MCF 10A (cell line): ENCODE measurements around the gene PCSK7. TPM values are rescaled to one million over a fixed set of nuclear protein-coding genes. Genes with fewer than 3 reads are reported as not detected.

Experiments used
- BruUV-seq: library from RNA; stranded (reverse); fragments of 400-500 nt; replicated peaks from 2 replicates; lab custom pipeline; 2021; lab: Mats Ljungman, UMichigan
- CTCF ChIA-PET: fragments of 300-600 bp; sonication (Branson Sonifier 250); formaldehyde crosslinking; extraction: SDS; loops from one replicate; lab custom pipeline; 2021; ENCODE audit warnings: antibody characterized with exemption, inconsistent platforms; lab: Yijun Ruan, JAX
- POLR2A ChIA-PET: fragments of 300-600, 350-650 bp; sonication (Branson Sonifier 250); formaldehyde crosslinking; extraction: SDS; loops from one replicate; lab custom pipeline; 2020; ENCODE audit warnings: antibody characterized with exemption, inconsistent platforms; lab: Yijun Ruan, JAX
- DNase-seq: peaks from one replicate; pipeline ENCODE4 v3.0.0-alpha.2; 2018; ENCODE audit not compliant: unreplicated experiment
- H3K27ac Mint-ChIP-seq: one replicate; pipeline ENCODE4 v1.8.0; 2022; ENCODE audit warnings: mild to moderate bottlenecking, low read depth, mixed read lengths; ENCODE audit not compliant: unreplicated experiment
- H3K27me3 Mint-ChIP-seq: one replicate; pipeline ENCODE4 v1.8.0; 2022; ENCODE audit warnings: mixed read lengths; ENCODE audit not compliant: insufficient read depth, unreplicated experiment
- H3K36me3 Mint-ChIP-seq: one replicate; pipeline ENCODE4 v1.8.0; 2022; ENCODE audit warnings: mild to moderate bottlenecking, moderate library complexity, mixed read lengths; ENCODE audit not compliant: insufficient read depth, unreplicated experiment
- H3K4me1 Mint-ChIP-seq: one replicate; pipeline ENCODE4 v1.8.0; 2022; ENCODE audit warnings: mixed read lengths; ENCODE audit not compliant: insufficient read depth, unreplicated experiment
- H3K4me3 Mint-ChIP-seq: one replicate; pipeline ENCODE4 v1.8.0; 2022; ENCODE audit warnings: mild to moderate bottlenecking, moderate library complexity, mixed read lengths; ENCODE audit not compliant: unreplicated experiment
- H3K9me3 Mint-ChIP-seq: one replicate; pipeline ENCODE4 v1.8.0; 2022; ENCODE audit warnings: mixed read lengths; ENCODE audit not compliant: unreplicated experiment
- CTCF ChIP-seq: fragments of 200-600 bp; IDR thresholded peaks from one replicate; pipeline ENCODE4 v1.8.0; 2022; ENCODE audit warnings: antibody characterized with exemption, mild to moderate bottlenecking; ENCODE audit not compliant: unreplicated experiment
- intact Hi-C: fragments of 100-400 bp; cut with micrococcal nuclease; formaldehyde crosslinking; loops from 2 replicates; pipeline ENCODE4 v1.14.1; 2022
- total RNA-seq: library from RNA; stranded (reverse); gene quantifications from 2 replicates; pipeline ENCODE4 v1.2.3, GENCODE V29; 2022

The PCSK7 gene
- total RNA-seq, 1 experiment from 2014 or later, result 58.6 TPM

- TF ChIP-seq CTCF, result no peak
- no peaks in the 10 kb centered on the region for H3K9me3 Mint-ChIP-seq
- no peak for DNase-seq
- CTCF ChIA-PET, result no interaction called here
- H3K4me3 Mint-ChIP-seq, result no peak overlapping the region
- no peaks in the 10 kb centered on the region for H3K27me3 Mint-ChIP-seq
- no TSS peak for BruUV-seq
- peaks cover 12% of the 10 kb centered on the region for H3K36me3 Mint-ChIP-seq
- no peaks in the 10 kb centered on the region for H3K4me1 Mint-ChIP-seq
- POLR2A ChIA-PET, result interaction anchor here (1.1 to 1.8 kb wide), 3 partner anchors 22 to 59 kb away, joined by 3 to 7 read pairs (median 4); partner anchors contain the start of gene PAFAH1B2
- intact Hi-C loops, result no loop called here
- no peak overlapping the region for H3K27ac Mint-ChIP-seq
Measured at GRCh38 chr11:117203069-117203407, 28.8 kb downstream of the PCSK7 start.

GRCh38 chr11:117202386-117203068, 29.3 kb downstream of the PCSK7 start:
- TF ChIP-seq CTCF, result no peak
- no peaks in the 10 kb centered on the region for H3K27me3 Mint-ChIP-seq
- H3K4me3 Mint-ChIP-seq, result no peak overlapping the region
- no peaks in the 10 kb centered on the region for H3K4me1 Mint-ChIP-seq
- no TSS peak for BruUV-seq
- no peaks in the 10 kb centered on the region for H3K9me3 Mint-ChIP-seq
- H3K27ac Mint-ChIP-seq, result no peak overlapping the region
- ChIA-PET CTCF (interaction anchor here (0.7 to 2.0 kb wide), 2 partner anchors 8 to 25 kb away, joined by 3 to 8 read pairs; no protein-coding TSS in a partner anchor), POLR2A (interaction anchor here (1.1 to 1.8 kb wide), 3 partner anchors 23 to 59 kb away, joined by 3 to 7 read pairs (median 4); partner anchors contain the start of gene PAFAH1B2)
- intact Hi-C loops, result no loop called here
- no peak for DNase-seq
- H3K36me3 Mint-ChIP-seq, result peaks cover 12% of the 10 kb centered on the region

- Mint-ChIP-seq H3K36me3 (peaks cover 12% of the 10 kb centered on the region), H3K4me1 (no peaks in the 10 kb centered on the region), H3K27me3 (no peaks in the 10 kb centered on the region), H3K4me3 (no peak overlapping the region), H3K27ac (no peak overlapping the region), H3K9me3 (no peaks in the 10 kb centered on the region)
- no TSS peak for BruUV-seq
- no peak for TF ChIP-seq CTCF
- DNase-seq, result no peak
- ChIA-PET POLR2A (interaction anchor here (1.1 to 1.8 kb wide), 3 partner anchors 23 to 58 kb away, joined by 3 to 7 read pairs (median 4); partner anchors contain the start of gene PAFAH1B2), CTCF (interaction anchor here (0.7 to 2.0 kb wide), 2 partner anchors 7 to 25 kb away, joined by 3 to 8 read pairs; no protein-coding TSS in a partner anchor)
- intact Hi-C loops, result no loop called here
Measured at GRCh38 chr11:117201658-117202305, 30.1 kb downstream of the PCSK7 start.
